Ectodermal cell (in vitro differentiated cells): ENCODE results near the gene PRKCA.
"Not testable (repeated sequence)": the region's sequence is repeated elsewhere in the genome, so short reads cannot be mapped to it uniquely, and the experiment has no call there.

Source experiments
- H3K27ac ChIP-seq: 2 replicates; pipeline ENCODE4 v1.7.0; 2013; ENCODE audit warnings: mild to moderate bottlenecking, low read depth, low read length; ENCODE audit not compliant: insufficient read depth, poor library complexity, severe bottlenecking
- H3K27me3 ChIP-seq: 2 replicates; pipeline ENCODE4 v1.7.0; 2013; ENCODE audit warnings: mild to moderate bottlenecking, low read length; ENCODE audit not compliant: insufficient read depth, control insufficient read depth, poor library complexity, severe bottlenecking
- H3K36me3 ChIP-seq: one replicate; pipeline ENCODE4 v1.7.0; 2013; ENCODE audit warnings: low read length; ENCODE audit not compliant: control insufficient read depth, insufficient read depth
- H3K4me1 ChIP-seq: one replicate; pipeline ENCODE4 v1.7.0; 2013; ENCODE audit warnings: low read length; ENCODE audit not compliant: control insufficient read depth, insufficient read depth
- H3K4me3 ChIP-seq: 2 replicates; pipeline ENCODE4 v1.7.0; 2013; ENCODE audit warnings: low read depth, low read length, control low read depth; ENCODE audit not compliant: insufficient read depth
- H3K9me3 ChIP-seq: 2 replicates; pipeline ENCODE4 v1.7.0; 2013; ENCODE audit warnings: mild to moderate bottlenecking, low read length, moderate library complexity; ENCODE audit not compliant: control insufficient read depth
- WGBS, 2 experiments: methylation state at CpG; one replicate each; pipeline ENCODE4 v1.1.7; 2013; ENCODE audit warnings: missing lambda C conversion rate in 2 of 2; 5-methylcytosine and 5-hydroxymethylcytosine counted together

The PRKCA gene

GRCh38 chr17:66349521-66350254 lies 47.3 kb downstream of the PRKCA start:
- Histone ChIP-seq H3K27ac (no peak overlapping the region), H3K4me1 (peaks cover 18% of the 10 kb centered on the region), H3K36me3 (no peaks in the 10 kb centered on the region), H3K27me3 (no peaks in the 10 kb centered on the region), H3K4me3 (no peak overlapping the region), H3K9me3 (no peaks in the 10 kb centered on the region)
- WGBS, 2 experiments, result 77 to 81% methylated on average over 12 of the region's 12 CpGs

GRCh38 chr17:66350576-66350975 lies 48.2 kb downstream of the PRKCA start:
- not testable (repeated sequence) for H3K4me3 ChIP-seq, H3K36me3 ChIP-seq, H3K27me3 ChIP-seq, H3K27ac ChIP-seq, H3K9me3 ChIP-seq
- WGBS, 2 experiments, result 92 to 95% methylated on average over 10 of the region's 10 CpGs
- H3K4me1 ChIP-seq, result peaks cover 20% of the 10 kb centered on the region

- Histone ChIP-seq H3K9me3 (no peaks in the 10 kb centered on the region), H3K4me3 (no peak overlapping the region), H3K4me1 (peaks cover 20% of the 10 kb centered on the region), H3K27me3 (no peaks in the 10 kb centered on the region), H3K36me3 (no peaks in the 10 kb centered on the region), H3K27ac (no peak overlapping the region)
- WGBS, 2 experiments, result 92 to 94% methylated on average over 5 of the region's 5 CpGs
Observed at GRCh38 chr17:66351033-66351432, 48.6 kb downstream of the PRKCA start.

- peaks cover 20% of the 10 kb centered on the region for H3K4me1 ChIP-seq
- no peak overlapping the region for H3K27ac ChIP-seq
- WGBS, 2 experiments, result 92 to 93% methylated on average over 6 of the region's 6 CpGs
- no peaks in the 10 kb centered on the region for H3K36me3 ChIP-seq
- H3K4me3 ChIP-seq, result no peak overlapping the region
- no peaks in the 10 kb centered on the region for H3K27me3 ChIP-seq
- no peaks in the 10 kb centered on the region for H3K9me3 ChIP-seq
Observed at GRCh38 chr17:66351701-66352100, 49.3 kb downstream of the PRKCA start.

DNA sequence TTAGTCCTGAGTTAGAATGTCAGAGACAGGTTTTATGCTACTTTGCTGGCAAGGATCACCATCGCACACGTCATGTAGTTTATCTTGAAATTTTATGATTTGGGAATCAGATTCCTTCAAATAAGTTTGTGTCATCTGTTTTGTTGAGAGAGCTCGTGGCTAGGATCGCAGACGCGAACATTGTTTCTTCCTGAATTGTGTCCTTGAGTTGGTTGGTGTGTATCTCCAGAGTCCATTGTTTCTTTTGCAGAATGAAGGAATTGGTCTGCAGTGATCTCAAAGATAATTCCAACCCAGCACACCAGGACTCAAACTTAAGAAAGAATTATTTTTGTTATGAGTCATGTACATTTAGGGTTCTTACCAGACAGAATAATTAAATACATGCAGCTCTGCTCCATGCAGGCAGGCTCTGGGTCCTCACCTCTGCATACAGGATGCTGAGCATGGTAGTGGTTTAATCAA lies 51.6 kb downstream of the PRKCA start:
- Histone ChIP-seq H3K36me3 (no peaks in the 10 kb centered on the region), H3K27me3 (no peaks in the 10 kb centered on the region), H3K4me3 (no peak overlapping the region), H3K27ac (no peak overlapping the region), H3K4me1 (peaks cover 17% of the 10 kb centered on the region), H3K9me3 (no peaks in the 10 kb centered on the region)
- WGBS, 2 experiments, result 85 to 86% methylated on average over 6 of the region's 6 CpGs

GRCh38 chr17:66354472-66354871 lies 52.1 kb downstream of the PRKCA start:
- Histone ChIP-seq H3K9me3 (no peaks in the 10 kb centered on the region), H3K27ac (no peak overlapping the region), H3K36me3 (no peaks in the 10 kb centered on the region), H3K27me3 (no peaks in the 10 kb centered on the region), H3K4me3 (no peak overlapping the region), H3K4me1 (peaks cover 13% of the 10 kb centered on the region)
- WGBS, 2 experiments, result 59 to 69% methylated on average over 2 of the region's 3 CpGs

DNA sequence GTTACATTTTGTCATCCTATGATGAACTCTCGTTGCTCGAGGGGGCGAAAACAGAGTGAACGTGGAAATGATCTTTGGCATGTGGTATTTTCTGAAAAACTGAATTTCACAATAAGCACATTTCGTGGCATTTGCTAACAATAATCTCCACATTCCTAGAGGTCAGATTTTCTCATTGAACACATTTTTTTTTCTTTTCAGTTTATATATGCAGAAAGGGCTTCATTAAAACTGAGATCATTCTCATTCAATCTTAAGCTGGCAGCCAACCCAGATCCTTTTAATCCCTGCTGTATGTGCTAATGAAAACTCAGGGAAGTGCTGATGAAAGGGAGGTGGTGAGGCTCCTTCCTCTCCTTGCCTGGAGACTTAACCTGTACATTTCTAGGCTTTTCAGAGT lies 52.6 kb downstream of the PRKCA start:
- Histone ChIP-seq H3K9me3 (no peaks in the 10 kb centered on the region), H3K4me3 (no peak overlapping the region), H3K27ac (no peak overlapping the region), H3K4me1 (peaks cover 10% of the 10 kb centered on the region), H3K36me3 (no peaks in the 10 kb centered on the region), H3K27me3 (no peaks in the 10 kb centered on the region)
- WGBS, 2 experiments, result 90 to 98% methylated on average over 5 of the region's 5 CpGs

DNA sequence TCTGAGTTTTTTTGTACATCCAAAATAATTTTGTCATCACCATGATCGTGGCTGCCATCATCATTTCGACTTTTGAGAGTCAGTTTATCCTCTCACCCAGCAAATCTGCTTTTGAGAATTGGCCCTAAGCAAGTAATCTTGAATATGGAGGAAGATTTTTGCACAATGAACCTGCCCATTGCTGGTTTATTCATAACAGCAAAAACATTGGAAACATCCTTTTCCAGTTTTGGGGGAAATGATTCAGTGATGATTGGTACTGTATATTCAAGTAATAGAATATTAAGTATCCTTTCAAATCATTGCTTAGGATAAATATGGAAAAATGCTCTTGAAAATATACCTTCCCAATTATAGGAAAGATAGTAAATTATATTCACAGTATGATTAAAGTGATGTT lies 53.1 kb downstream of the PRKCA start:
- no peak overlapping the region for H3K4me3 ChIP-seq
- no peaks in the 10 kb centered on the region for H3K9me3 ChIP-seq
- H3K36me3 ChIP-seq, result no peaks in the 10 kb centered on the region
- peaks cover 10% of the 10 kb centered on the region for H3K4me1 ChIP-seq
- no peaks in the 10 kb centered on the region for H3K27me3 ChIP-seq
- WGBS, 2 experiments, result 92 to 96% methylated on average over 2 of the region's 2 CpGs
- H3K27ac ChIP-seq, result no peak overlapping the region

GRCh38 chr17:66357037-66357436 lies 54.6 kb downstream of the PRKCA start:
- Histone ChIP-seq H3K4me1 (peaks cover 10% of the 10 kb centered on the region), H3K36me3 (no peaks in the 10 kb centered on the region), H3K27ac (no peak overlapping the region), H3K4me3 (no peak overlapping the region), H3K9me3 (no peaks in the 10 kb centered on the region), H3K27me3 (no peaks in the 10 kb centered on the region)
- 92 to 93% methylated on average over 2 of the region's 2 CpGs for WGBS, 2 experiments

DNA sequence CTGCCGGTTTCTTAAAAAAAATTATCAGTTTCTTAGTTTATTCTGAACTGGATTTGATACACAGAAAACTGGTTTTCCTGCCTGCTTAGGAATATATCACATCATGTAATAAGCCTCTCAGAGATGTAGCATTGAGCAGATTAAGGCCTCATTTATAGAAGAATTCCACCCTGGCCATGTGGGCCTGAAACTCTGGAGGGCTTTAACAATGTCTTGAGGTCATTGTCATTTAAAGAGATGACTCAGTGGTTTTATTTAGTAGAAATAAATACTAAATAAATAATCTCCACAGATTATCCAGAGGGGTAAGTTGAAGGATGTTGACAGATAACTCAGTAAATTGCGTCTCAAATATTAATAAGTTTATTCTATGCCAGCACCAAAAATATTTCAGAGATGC lies 56.9 kb downstream of the PRKCA start:
- 100% methylated on average over 1 to 2 of the region's 2 CpGs for WGBS, 2 experiments
- Histone ChIP-seq H3K9me3 (no peaks in the 10 kb centered on the region), H3K36me3 (no peaks in the 10 kb centered on the region), H3K4me3 (no peak overlapping the region), H3K27me3 (peaks cover 4% of the 10 kb centered on the region), H3K4me1 (peaks cover 8% of the 10 kb centered on the region), H3K27ac (no peak overlapping the region)
